ENCODE measurements around the gene PHACTR1. TPM values are rescaled to one million over a fixed set of nuclear protein-coding genes. Genes with fewer than 3 reads are reported as not detected.

PHACTR1 gene
- polyA plus RNA-seq, 3 donors = 6.1 to 26.9 (median 7.6) TPM

DNA sequence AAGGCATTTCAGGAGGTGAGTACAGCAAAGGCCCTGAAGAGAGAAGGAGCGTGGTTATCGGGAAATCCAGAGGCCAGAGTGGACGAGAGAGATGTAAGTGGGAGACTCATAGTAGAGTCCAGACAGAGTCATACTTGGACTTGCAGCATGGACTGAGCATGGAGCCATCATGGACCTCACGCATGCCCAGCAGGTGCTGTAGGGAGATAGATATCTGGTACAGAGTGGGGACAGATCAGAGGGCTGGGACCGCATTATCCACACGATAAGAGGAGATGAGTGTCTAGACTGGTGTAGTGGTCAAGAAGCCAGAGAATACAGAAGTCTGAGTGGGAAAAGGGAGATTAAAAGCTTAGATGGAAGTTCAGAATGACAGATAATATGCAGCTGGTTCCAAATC lies 484.8 kb downstream of the PHACTR1 start:
- peaks cover 0 to 3% of the 10 kb centered on the region in 2 donors for H3K36me3 Mint-ChIP-seq
- Histone ChIP-seq H3K27me3 (ENCODE audit: control insufficient read depth in 2 of 2, insufficient read depth in 2 of 2, low read length in 2 of 2) (no peaks in the 10 kb centered on the region), H4K20me1 (ENCODE audit: insufficient read depth, low read length) (no peaks in the 10 kb centered on the region), H3K36me3 (replicated peaks in 1 of 2; ENCODE audit: control insufficient read depth in 1 of 2, insufficient read depth in 2 of 2, low read length in 2 of 2) (no peaks in the 10 kb centered on the region), H3K79me2 (ENCODE audit: insufficient read depth, low read length) (no peaks in the 10 kb centered on the region), H3K9ac (ENCODE audit: insufficient read depth, low read length, poor library complexity, severe bottlenecking) (no peak overlapping the region), H3K4me2 (replicated peaks; ENCODE audit: extremely low read depth, low read length, poor library complexity, severe bottlenecking) (no peak overlapping the region), H3K4me3 (replicated peaks in 1 of 3; ENCODE audit: low read depth in 2 of 3, low read length in 3 of 3) (no peak overlapping the region), H2AFZ (ENCODE audit: insufficient read depth, low read depth, low read length, poor library complexity, severe bottlenecking) (no peak overlapping the region), H3K27ac (ENCODE audit: low read depth in 1 of 2, low read length in 2 of 2) (no peak overlapping the region), H3K9me3 (replicated peaks in 1 of 2; ENCODE audit: control insufficient read depth in 1 of 2, insufficient read depth in 1 of 2, low read length in 2 of 2) (no peaks in the 10 kb centered on the region), H3K4me1 (ENCODE audit: control insufficient read depth in 1 of 2, insufficient read depth in 2 of 2, low read length in 2 of 2) (no peaks in the 10 kb centered on the region)
- H3K27ac Mint-ChIP-seq = no peak overlapping the region
- peaks cover 0 to 1% (median 0%) of the 10 kb centered on the region in 3 donors for H3K27me3 Mint-ChIP-seq (ENCODE audit: low read depth in 3 of 3)
- TF ChIP-seq, protein P1, sequence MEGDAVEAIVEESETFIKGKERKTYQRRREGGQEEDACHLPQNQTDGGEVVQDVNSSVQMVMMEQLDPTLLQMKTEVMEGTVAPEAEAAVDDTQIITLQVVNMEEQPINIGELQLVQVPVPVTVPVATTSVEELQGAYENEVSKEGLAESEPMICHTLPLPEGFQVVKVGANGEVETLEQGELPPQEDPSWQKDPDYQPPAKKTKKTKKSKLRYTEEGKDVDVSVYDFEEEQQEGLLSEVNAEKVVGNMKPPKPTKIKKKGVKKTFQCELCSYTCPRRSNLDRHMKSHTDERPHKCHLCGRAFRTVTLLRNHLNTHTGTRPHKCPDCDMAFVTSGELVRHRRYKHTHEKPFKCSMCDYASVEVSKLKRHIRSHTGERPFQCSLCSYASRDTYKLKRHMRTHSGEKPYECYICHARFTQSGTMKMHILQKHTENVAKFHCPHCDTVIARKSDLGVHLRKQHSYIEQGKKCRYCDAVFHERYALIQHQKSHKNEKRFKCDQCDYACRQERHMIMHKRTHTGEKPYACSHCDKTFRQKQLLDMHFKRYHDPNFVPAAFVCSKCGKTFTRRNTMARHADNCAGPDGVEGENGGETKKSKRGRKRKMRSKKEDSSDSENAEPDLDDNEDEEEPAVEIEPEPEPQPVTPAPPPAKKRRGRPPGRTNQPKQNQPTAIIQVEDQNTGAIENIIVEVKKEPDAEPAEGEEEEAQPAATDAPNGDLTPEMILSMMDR (IDR thresholded peaks at IDR 0.05) = no peak
- DNase-seq = no peak
- 88% methylated on average over 6 of the region's 6 CpGs for WGBS (ENCODE audit: insufficient coverage)
- H3K4me3 Mint-ChIP-seq = no peak overlapping the region
- intact Hi-C loops (cut with micrococcal nuclease) = no loop called here
- H3K9me3 Mint-ChIP-seq = peaks cover 0 to 3% (median 0%) of the 10 kb centered on the region in 7 donors
- no peaks in the 10 kb centered on the region for H3K4me1 Mint-ChIP-seq

DNA sequence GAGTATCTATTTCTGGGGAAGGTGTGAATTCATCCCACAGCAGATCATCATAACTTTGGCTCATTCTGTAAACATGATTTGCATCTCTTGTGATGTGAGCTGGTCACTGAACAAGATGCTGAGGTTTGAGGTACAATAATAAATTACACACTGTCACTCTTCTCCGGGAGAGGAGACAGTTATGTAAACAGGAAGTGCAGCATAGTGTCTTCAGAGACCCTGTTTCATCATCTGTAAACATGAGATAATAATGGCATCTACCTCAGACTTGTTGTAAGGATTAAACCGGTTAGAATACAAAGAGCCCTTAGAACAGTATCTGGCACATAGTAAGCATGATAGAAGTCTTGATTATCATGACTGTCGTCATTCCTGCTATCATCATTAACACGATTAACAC lies 486.6 kb downstream of the PHACTR1 start:
- DNase-seq = peak; percentile 14 to 58 (median 33)
- Histone ChIP-seq H3K79me2 (ENCODE audit: insufficient read depth, low read length) (no peaks in the 10 kb centered on the region), H3K36me3 (replicated peaks in 1 of 2; ENCODE audit: control insufficient read depth in 1 of 2, insufficient read depth in 2 of 2, low read length in 2 of 2) (no peaks in the 10 kb centered on the region), H3K4me2 (replicated peaks; ENCODE audit: extremely low read depth, low read length, poor library complexity, severe bottlenecking) (no peak overlapping the region), H3K9ac (ENCODE audit: insufficient read depth, low read length, poor library complexity, severe bottlenecking) (no peak overlapping the region), H2AFZ (ENCODE audit: insufficient read depth, low read depth, low read length, poor library complexity, severe bottlenecking) (no peak overlapping the region), H3K4me1 (ENCODE audit: control insufficient read depth in 1 of 2, insufficient read depth in 2 of 2, low read length in 2 of 2) (no peaks in the 10 kb centered on the region), H3K4me3 (replicated peaks in 1 of 3; ENCODE audit: low read depth in 2 of 3, low read length in 3 of 3) (no peak overlapping the region), H3K9me3 (replicated peaks in 1 of 2; ENCODE audit: control insufficient read depth in 1 of 2, insufficient read depth in 1 of 2, low read length in 2 of 2) (no peaks in the 10 kb centered on the region), H3K27ac (ENCODE audit: low read depth in 1 of 2, low read length in 2 of 2) (no peak overlapping the region), H3K27me3 (ENCODE audit: control insufficient read depth in 2 of 2, insufficient read depth in 2 of 2, low read length in 2 of 2) (no peaks in the 10 kb centered on the region), H4K20me1 (ENCODE audit: insufficient read depth, low read length) (no peaks in the 10 kb centered on the region)
- Mint-ChIP-seq H3K9me3 (peaks cover 0 to 3% (median 0%) of the 10 kb centered on the region in 7 donors), H3K4me3 (no peak overlapping the region), H3K27ac (no peak overlapping the region), H3K36me3 (peaks cover 0 to 3% of the 10 kb centered on the region in 2 donors), H3K27me3 (ENCODE audit: low read depth in 3 of 3) (peaks cover 0 to 1% (median 0%) of the 10 kb centered on the region in 3 donors), H3K4me1 (no peaks in the 10 kb centered on the region)
- intact Hi-C loops (cut with micrococcal nuclease) = no loop called here
- no CpG with 5 or more reads among the region's 4 CpGs for WGBS (ENCODE audit: insufficient coverage)
- TF ChIP-seq, protein P1 (IDR thresholded peaks at IDR 0.05) = no peak

Data from CD14-positive monocyte (primary cell).